ENCODE measurements around the gene OPRM1.
"Not testable (repeated sequence)": the region's sequence is repeated elsewhere in the genome, so short reads cannot be mapped to it uniquely, and the experiment has no call there.

Gene OPRM1

DNA sequence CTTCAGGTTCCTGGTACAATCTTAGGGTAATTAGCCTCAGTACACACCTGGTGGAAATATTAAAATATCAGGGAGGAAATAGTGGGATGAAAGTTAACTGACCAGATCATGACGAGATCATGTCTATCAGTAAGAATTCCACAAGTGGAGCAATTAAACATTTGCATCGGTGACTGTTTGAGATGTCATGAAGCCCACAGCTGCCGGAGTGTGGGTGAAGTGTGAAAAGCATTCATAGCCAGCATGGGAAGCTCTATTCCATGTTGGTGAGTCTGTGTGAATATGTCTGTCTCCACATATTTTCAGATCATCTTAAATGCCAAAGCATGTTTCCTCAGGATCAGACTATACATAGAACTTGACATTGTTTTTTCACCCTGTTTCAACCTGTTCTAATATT, 174.7 kb downstream of the OPRM1 start:
- DNase-seq: no peak

DNA sequence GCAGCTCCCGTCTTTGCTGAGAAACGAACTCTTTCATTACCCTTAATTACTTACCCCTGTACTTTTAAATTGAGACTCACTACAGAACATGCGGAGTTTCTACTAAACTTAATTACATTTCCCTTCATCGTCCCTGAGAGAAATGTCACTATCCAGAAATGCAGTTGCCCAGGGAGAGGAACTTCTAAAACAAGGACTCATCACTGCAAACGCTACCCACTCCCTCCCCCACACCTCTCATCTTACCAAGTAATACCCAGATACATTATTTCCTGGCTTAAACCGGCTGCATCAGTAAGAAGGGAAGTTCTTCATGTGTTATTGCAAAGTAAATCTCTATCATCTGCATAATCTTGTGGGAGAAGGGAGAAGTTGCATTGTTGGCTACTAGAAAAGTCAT, 179.3 kb downstream of the OPRM1 start:
- DNase-seq: no peak

DNA sequence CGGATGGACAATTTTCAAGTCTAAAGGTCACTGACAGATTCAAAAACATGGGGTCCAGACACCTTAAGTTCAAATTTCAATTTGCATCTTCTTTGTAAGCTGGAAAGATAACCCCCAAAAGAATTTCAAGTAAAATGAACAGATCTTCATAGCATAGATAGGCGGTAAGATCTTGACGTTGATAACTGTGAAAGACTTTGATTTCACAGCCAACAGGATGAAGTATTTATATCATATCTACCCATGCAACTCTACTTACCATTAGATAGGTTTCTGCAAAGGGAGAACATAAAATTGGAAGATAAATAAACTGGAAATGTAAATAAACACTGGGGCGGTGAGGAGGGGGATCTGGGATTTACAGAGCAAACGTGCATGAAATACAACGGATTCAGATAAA, 179.7 kb downstream of the OPRM1 start:
- no peak for DNase-seq

DNA sequence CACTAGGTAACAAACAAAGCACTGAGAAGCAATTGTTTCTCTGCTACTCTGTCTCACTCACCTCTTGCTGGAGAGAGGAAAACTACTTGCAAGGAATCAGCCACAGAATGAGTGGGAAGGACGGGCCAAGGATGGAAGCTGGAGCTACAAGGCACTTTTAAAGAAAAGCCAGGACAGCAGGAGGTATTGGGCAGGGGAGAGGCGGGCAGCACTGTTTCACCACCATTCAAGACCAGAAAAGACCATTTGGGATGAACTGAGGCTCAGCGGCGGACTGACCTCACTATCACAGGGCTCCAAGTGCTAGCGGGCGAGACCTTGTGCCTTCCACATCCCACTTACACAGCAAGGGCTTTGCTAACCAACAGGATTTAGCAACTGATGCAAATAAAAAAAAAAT, 180.2 kb downstream of the OPRM1 start:
- DNase-seq: no peak

DNA sequence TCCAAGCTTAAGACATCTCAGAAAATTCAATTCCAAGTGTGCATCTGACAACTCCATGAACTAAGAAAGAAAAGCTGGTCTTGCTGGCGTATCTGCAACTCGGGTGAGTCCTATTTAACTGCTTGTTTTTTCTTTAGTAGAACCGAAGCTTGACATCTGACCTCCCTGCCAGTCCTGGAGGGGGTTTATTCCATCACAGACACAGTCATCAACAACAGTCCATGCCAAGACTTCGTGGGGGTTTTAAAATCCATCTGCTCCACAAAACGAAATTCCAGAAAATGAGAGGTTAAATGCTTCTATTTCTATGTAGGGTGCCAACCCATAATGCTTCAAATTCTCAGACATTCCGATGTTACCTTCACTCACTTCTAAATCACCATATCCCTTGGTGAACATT, 183.7 kb downstream of the OPRM1 start:
- no peak for DNase-seq

DNA sequence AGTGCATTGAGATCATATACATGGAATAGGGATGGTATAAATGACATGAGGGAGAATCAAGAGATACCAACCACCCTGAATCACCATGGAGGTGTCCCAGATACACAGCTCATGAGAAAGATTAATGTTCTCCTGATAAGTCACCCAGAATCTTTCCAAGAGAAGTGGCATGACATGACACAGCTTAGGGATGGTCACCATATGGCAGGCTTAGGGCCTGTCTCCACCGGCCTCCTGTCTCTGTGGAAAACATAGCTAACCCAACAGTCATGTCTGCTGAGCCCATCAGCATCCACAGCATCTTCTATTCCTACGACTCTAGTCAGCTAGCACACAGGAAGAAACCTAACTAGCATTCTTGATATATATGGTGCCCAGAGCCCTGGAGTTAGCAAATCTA, 184.3 kb downstream of the OPRM1 start:
- DNase-seq: no peak

DNA sequence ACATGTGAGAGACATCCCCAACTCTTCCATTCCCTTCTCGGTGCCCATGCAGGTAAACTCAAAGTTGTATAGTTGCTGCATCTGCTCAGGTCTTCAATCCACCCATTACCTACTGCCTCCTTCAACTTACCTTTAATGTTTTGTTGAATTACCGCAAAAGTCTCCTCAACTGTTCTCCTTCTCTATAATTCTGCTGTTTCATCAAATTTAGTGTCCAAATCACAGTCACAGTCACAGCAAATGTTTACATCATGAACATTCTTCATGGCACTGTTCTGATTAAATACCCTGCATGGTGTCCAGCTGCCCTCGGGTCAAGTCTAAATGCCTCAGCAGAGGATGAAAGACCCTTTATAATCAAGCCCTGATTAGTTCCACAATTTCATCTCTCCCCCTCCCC, 187.4 kb downstream of the OPRM1 start:
- DNase-seq: no peak

DNA sequence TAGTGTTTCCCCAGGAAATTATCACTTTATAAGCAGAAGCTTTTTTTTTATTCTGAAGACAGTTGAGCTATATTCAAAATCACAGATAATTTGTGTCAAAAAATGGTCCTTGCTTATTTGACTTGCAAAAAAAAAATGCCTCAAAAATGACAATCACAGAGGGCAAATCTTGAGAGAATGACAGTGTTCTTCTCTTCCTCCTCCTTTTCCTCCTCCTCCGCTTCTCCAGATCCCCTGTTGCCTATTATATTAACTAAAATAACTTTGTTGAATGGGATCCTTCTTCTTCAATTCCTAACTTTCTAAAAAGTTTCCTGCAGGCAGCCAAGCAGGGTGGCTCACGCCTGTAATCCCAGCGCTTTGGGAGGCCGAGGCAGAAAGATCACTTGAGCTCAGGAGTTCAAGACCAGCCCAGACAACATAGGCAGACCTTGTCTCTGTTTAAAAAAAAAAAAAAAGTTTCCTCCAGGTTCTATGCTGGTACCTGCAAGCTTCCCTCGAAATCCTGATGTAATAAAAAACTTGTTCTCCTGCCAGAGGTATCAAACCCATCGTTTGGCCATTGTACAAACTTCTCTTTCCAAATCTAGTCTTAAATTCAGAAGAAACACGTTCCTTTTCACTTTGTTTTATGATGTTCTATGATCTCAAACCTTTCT, 189.0 kb downstream of the OPRM1 start:
- no peak for DNase-seq

DNA sequence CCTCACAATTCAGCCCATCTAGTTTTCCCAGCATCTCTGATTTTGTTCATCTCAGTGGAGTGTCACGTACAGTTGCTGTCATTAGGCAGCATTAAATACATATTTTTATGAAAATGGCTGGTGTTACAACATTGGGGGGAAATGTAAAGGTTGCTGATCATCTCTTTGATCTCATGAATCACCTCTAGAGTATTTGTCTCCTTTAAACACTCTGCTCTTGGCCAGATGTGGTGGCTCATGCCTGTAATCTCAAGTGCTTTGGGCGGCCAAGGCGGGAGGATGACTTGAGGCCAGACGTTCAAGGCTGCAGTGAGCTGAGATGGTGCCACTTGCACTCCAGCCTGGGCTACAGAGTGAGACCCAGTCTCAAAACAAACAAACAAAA, 189.5 kb downstream of the OPRM1 start:
- no peak for DNase-seq

DNA sequence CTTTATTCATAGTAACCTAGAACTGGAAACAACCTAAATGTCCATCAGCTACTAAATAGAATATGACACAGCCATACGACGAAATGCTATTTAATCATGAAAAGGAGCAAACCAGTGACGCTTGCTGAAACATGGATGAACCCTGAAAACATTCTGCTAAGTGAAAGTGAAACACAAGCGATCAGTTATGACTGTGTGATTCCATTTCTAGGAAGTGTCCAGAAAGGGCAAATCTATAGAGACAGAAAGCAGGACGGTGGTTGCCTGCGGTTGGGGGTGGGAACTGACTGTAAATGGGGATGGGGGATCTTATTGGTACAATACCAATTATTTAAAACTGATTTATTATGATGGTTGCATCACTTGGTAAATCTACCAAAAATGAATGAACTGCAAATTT, 190.7 kb downstream of the OPRM1 start:
- no peak for DNase-seq

DNA sequence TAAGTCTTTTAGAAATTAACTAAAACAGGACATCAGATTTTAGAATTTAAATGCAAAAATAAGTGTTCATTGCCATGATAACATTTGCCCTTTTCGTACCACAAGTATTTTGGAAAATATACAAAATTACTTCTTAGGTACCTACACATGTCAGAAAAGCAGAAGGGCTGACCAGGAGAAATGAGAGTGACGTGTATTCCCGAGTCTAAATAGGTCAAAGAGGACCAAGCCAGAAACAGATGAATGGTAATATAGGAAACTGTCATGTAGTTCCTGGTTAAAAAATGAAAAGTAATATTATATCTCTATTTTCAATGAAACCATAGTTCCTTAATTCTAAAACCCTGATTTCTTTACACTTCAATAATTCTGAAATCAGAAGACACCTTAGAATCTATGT, 191.4 kb downstream of the OPRM1 start:
- DNase-seq: no peak

DNA sequence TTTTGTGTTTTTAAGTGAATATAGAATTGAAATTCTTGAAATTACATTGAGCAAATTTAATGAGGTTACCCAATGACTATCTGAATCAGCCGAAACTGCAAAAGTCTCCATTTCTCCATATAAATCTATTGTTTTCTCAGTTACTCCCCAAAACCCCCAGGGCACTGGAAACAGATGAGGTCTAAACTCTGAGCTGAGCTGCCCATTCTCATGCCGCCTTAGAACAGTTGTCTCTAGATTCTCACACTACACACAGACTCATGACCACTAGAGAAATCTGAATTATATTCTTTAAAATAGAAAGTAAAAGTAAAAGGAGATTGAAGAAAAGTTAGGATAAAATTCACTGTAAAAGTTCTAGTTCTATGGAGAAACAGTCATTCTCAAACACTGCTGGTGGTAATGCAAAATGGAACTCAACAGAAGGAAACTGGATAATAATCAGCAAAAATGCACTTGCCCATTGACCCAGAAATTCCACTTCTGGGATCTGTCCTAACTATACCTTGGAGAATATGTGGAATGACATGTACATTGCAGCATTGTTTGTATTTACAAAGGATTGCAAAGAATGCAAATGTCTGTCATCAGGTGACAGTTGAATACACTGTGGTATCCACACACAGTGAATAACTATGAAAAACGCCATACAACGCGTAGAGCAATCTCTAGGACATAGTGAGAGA, 192.0 kb downstream of the OPRM1 start:
- DNase-seq: no peak

DNA sequence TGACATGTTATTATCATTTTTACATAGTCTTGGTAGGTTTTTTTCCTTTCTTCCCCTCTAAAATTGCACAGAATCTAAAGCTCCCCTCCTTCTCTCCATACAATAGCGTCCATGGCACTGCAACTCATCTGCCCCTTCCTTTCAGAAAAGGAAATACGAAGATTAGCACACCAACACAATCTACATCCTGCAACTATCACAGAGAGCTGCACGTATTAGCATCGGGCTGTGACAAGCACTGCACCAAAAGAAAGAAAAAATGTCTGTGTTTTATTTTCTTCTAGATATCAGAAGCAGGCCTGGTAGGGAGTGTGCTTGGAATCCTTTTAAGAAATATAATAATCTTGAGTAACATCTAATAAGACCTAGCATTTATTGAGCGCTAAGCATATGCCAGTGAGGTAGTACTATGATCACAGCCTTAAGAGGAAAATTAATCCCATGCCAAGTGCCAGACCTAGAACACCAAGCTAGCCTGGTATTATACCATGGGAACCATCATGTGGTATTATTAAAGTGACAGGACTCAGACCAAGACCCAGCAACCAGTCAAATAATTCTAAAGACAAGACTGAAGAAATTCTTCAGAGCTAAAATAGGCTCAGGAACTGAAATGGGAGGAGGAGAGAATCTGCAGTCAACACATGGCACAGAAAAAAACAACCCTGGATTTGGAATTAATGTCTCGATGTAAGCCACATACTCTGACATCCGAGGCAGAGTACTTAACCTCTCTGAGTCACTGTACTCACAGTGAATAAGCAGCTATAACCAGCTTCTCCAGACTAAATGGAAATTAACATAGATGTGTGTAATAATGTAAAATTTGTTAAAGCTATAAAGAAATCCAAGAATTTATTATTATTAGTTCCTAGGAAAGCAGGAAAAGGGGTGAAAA, 193.2 kb downstream of the OPRM1 start:
- no peak for DNase-seq

DNA sequence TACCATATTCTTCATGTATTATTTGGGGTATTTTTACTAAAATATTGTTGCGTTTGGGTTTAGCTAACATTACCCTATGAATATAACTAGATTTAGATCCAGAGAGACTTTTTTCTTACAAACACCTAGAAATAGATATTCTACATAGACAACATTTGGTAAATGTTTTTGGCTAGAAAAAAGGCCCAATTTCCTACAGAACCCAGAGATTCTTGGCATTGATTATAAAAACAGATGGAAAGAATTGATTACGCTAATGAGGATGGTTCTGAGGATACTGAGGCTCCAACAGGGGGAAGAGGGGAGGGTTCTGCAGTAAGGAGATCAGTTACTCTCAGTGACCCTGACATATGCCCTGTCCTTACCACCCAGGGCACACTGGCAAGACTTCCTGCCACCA, 194.3 kb downstream of the OPRM1 start:
- DNase-seq: no peak

DNA sequence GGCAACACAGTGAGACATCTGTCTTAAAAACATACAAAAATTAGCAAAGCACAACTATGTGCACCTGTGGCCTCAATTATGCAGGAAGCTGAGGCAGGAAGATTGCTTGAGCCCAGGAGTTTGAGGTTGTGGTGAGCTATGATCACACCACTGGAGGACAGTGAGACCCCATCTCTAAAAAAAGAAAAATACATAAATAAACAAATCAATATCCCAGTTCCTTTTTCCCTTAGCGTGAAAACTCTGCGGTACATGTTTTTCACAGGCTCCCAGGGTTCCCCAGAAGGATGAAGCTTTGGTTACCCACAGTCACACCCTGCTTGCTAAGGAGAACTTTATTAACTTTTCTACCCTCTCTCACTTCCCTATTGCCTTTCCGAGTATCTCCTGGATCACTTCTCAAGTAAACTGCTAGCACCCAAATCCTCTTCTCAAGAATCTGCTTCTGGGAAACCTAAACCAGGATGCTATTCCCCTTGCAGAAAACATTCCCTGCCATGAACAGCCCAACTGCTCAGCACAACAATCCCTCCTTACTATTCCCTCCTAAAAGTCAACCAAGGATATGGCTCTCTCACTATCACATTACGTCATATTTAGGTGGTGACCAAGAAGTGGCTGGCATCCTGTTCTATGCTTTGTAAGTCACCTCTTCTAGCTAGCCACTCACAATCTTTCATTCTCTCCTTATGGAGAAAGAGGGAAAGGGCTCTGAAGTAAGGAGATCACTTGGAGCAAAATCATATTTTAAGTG, 195.2 kb downstream of the OPRM1 start:
- DNase-seq: no peak

DNA sequence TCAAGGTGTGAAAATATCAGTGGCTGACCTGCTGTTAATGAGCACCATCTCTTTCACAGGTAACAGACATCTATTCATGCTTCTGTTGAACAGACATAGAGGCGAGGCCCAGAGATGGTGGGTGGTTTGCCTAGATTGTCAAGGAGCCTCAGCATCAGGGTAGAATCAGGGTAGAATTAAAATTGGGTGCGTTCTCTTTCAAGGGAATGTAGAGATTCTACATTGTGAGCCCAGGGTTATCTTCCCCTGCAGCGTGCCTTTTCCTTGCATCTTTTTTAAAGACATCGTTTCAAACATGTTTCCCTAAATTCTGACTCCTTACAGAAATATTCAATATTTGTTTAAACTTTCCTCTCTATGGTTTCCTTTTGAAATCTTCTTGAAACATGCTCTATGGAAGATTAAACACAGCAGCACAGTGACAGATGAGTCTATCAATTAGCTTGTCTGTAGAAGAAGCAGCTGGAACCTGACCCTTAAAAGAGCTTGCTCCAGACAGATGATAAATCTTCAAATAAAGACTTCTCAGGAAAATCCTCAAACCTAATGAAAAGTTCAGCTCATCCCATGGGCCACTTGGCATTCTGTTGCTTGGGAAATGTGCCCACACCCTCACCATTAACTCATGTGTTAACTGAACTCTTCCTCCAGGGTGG, 197.7 kb downstream of the OPRM1 start:
- no peak for DNase-seq

DNA sequence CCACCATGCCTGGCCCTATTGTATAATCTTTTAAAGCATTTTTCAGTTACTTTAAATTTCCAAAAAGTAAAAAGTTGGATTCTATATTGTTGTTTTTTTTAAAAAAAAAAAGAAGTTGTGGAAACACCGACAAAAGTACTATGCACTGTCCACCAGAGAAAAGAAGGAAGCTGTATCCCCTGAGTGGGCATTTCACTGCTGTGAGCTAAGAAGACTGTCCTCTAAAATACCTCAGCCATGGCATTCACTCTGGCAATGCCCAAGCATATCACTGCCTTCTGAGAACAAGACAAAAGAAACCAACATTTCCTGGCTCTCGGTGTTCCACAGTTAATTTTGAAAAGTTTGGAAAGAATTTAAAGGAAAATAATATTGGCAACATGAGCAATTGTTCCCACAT, 199.8 kb downstream of the OPRM1 start:
- DNase-seq: no peak

DNA sequence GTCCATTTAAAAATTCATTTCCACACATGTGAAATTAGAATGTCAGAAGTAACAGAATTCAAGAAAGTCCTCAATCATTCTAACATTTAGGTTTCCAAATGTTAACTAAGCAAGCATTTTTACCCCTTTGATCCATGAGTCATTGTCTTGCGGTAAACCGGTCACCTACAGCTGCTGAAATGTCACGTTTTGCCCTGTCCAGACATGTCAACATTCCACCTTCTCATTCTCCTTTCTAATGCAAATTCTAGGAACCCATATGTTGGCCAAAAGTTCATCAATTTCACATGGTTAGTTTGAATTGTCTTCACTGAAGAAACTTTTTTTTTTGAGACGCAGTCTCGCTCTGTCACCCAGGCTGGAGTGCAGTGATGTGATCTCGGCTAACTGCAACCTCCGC, 200.4 kb downstream of the OPRM1 start:
- no peak for DNase-seq

DNA sequence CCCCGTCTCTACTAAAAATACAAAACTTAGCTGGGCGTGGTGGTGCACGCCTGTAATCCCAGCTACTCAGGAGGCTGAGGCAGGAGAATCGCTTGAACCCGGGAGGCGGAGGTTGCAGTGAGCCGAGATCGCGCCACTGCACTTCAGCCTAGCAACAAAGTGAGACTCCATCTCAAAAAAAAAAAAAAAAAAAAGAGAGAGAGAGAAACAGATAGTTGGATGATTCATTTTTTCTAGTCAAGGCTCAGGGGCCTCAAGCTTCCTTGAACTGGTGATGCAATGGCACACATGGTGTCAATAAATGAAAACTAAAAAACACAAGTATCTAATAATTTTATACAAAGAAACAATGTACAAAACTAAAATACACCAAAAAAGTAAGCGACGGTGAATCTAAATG, 202.0 kb downstream of the OPRM1 start:
- not testable (repeated sequence) for DNase-seq

DNA sequence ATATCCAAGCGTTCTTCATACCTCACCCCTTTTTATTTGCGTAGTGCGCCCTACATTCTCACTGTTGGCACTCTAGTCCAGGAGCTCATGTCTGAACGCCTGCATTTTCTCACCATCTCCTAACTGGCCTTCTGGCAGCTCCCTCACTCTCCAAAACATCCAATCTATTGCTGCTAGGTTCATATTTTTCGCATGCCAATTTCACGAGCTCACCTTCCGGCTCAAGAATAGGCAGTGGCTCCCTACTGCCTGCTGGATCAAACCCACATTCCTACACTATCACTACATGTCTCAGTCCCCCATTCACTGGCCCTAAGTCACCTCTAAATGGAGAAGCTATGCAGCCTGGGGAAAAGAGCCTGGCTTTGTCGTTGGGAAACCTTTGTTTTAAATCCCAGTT, 202.5 kb downstream of the OPRM1 start:
- no peak for DNase-seq

DNA sequence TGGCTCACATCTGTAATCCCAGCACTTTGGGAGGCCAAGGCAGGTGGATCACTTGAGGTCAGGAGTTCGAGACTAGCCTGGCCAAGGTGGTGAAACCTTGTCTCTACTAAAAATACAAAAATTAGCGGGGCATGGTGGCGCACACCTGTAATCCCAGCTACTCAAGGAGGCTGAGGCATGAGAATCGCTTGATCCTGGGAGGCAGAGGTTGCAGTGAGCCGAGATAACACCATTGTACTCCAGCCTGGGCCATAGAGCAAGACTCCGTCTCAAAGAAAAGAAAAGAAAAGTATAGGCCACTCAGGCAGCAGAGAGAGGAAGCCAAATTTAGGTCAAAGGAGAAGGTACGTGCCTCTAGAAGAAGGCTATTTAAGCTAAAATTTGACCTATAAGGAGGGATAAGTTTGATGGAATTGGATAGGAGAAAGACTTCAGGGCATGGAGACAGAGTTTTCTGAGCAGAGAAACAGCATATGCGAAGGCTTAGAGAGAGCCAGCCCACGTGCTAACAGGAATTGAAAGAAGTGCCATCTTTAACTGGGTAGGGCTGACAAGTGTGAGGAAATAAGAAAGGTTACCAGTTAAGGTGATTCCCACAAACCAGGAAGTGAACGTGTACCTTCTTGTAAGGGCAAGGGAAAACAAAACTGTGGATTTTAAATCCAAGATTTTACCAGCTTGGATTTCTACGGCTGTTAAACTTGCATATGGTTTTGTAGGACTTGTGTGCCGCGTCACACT, 203.7 kb downstream of the OPRM1 start:
- no peak for DNase-seq
